Stimulated activated CD8-positive, alpha-beta memory T cell treated with anti-CD3 and anti-CD28 coated beads, Interleukin-7, amount 100 ng/mL, for 4 hours (primary cell): ENCODE results near the gene TPSG1.
"Not testable (repeated sequence)": the region's sequence is repeated elsewhere in the genome, so short reads cannot be mapped to it uniquely, and the experiment has no call there.

Experiments
- DNase-seq, 2 donors: peaks; one replicate each; pipeline ENCODE4 v3.0.0-alpha.2; 2020; ENCODE audit warnings: low read depth in 2 of 2

The TPSG1 gene

GRCh38 chr16:1230471-1231212 lies 5.6 kb upstream of the TPSG1 start:
- DNase-seq = not testable (repeated sequence)

GRCh38 chr16:1230084-1230470 lies 5.0 kb upstream of the TPSG1 start, which contains the start of gene TPSB2:
TSS of gene TPSB2 (minus strand) at chr16:1230184. CDS start at chr16:1229951, 233 bp downstream.
- not testable (repeated sequence) for DNase-seq

- DNase-seq = not testable (repeated sequence)
Observed at GRCh38 chr16:1229476-1229875, 4.4 kb upstream of the TPSG1 start.

GRCh38 chr16:1228227-1228626 lies 3.2 kb upstream of the TPSG1 start:
- DNase-seq = not testable (repeated sequence)

- not testable (repeated sequence) for DNase-seq
Observed at GRCh38 chr16:1226692-1227091, 1.6 kb upstream of the TPSG1 start.

- not testable (repeated sequence) for DNase-seq
Observed at GRCh38 chr16:1225728-1226311, 752 bp upstream of the TPSG1 start.

- no peak for DNase-seq
Observed at GRCh38 chr16:1224558-1224957, 510 bp downstream of the TPSG1 start.

- no peak for DNase-seq
Observed at GRCh38 chr16:1223355-1224214, 1.5 kb downstream of the TPSG1 start.

- no peak for DNase-seq
Observed at GRCh38 chr16:1222553-1223354, 2.3 kb downstream of the TPSG1 start.

GRCh38 chr16:1221628-1222552 lies 3.2 kb downstream of the TPSG1 start:
- no peak for DNase-seq

GRCh38 chr16:1220841-1221627 lies 4.0 kb downstream of the TPSG1 start:
- DNase-seq = no peak

- DNase-seq = no peak
Observed at GRCh38 chr16:1220098-1220728, 4.9 kb downstream of the TPSG1 start.

- DNase-seq = no peak
Observed at GRCh38 chr16:1218930-1219611, 6.0 kb downstream of the TPSG1 start.

- DNase-seq = no peak
Observed at GRCh38 chr16:1218061-1218929, 6.8 kb downstream of the TPSG1 start.

GRCh38 chr16:1217526-1217925 lies 7.5 kb downstream of the TPSG1 start:
- DNase-seq = no peak

GRCh38 chr16:1216681-1217400 lies 8.2 kb downstream of the TPSG1 start:
- no peak for DNase-seq

GRCh38 chr16:1216296-1216619 lies 8.8 kb downstream of the TPSG1 start:
- no peak for DNase-seq
